ENCODE data around the gene TSPAN32. TPM values are rescaled to one million over a fixed set of nuclear protein-coding genes. Genes with fewer than 3 reads are reported as not detected.
"Not testable (repeated sequence)": the region's sequence is repeated elsewhere in the genome, so short reads cannot be mapped to it uniquely, and the experiment has no call there.

Gene TSPAN32
- polyA plus RNA-seq, 4 donors, result 1.9 to 3.4 (median 2.1) TPM

DNA sequence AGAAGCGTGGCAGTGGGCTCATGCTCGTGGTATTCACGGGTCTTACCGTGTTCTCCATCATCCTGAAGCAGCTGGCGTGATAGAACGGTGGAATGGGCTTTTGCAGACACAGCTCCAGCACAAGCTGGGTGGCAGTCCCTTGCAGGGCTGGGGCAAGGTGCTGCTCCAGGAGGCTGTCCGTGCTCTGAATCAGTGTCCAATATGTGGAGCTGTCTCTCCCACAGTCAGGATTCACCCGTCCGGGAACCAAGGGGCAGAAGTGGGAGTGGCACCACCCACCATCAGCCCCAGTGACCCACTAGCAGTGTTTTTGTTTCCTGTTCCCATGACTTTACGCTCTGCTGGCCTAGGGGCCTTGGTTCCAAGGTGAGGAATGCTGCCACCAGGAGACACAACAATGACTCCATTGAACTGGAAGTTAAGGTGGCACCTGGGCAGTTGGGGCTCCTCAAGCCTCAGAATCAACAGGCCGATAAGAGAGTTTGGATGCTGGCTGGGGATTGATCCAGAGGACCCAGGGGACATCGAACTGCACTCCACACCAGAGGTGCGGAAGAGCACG lies 58.3 kb downstream of the TSPAN32 start:
- no peak for DNase-seq (ENCODE audit: low read depth in 4 of 4, low spot score in 2 of 4)

DNA sequence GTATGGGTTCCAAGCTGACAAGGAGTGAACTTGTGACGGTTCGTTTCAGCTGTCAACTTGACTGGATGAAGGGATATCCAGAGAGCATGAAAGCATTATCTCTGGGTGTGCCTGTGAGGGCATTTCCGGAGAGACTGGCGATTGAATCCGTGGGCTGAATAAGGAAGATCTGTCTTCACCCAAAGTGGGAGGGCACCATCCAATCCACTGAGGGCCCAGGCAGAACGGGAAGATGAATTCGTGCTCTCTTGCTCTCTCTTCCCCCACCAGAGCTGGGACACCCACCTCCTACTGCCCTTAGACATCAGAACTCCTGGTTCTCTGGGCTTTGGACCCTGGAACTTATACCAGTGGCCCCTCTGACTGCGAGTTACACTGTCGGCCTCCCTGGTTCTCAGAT lies 59.8 kb downstream of the TSPAN32 start:
- no peak for DNase-seq (ENCODE audit: low read depth in 4 of 4, low spot score in 2 of 4)

DNA sequence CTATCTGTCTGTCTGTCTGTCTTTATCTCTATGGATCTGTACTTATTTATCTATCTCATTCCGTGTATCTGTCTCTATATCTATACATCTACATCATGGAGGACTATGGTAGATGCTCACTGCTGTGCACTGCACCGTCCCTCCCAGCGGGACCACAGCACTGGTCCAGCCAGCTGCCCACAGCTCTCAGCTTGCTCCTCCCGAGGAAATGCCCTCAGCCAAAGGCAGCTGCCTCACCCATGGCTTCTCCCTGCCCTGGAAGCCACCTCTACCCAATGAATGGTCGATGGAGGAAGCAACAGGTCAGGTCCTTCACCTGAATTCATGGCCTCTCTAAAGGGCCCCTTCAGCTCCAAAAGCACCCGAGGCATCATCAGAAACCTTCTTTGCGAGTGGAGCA lies 60.6 kb downstream of the TSPAN32 start:
- no peak for DNase-seq (ENCODE audit: low read depth in 4 of 4, low spot score in 2 of 4)

DNA sequence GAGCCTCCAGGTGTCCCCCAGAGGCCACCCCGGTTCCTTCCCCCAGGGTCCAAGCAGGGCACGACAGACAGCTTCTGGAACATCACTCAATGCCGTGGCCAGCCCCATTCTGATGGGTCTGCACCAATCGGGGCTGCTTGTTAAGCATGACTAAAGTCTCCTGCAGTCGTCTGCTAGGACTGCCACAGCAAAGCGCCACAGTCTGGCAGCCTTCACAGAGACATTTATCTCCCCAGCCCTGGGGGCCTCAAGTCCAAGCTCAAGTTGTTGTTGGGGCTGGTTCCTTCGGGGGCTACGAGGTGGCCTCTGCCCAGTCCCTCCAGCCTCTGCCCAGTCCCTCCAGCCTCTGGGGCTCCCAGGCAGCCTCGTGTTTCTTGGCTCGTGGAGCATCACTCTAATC lies 61.3 kb downstream of the TSPAN32 start:
- no peak for DNase-seq (ENCODE audit: low read depth in 4 of 4, low spot score in 2 of 4)

DNA sequence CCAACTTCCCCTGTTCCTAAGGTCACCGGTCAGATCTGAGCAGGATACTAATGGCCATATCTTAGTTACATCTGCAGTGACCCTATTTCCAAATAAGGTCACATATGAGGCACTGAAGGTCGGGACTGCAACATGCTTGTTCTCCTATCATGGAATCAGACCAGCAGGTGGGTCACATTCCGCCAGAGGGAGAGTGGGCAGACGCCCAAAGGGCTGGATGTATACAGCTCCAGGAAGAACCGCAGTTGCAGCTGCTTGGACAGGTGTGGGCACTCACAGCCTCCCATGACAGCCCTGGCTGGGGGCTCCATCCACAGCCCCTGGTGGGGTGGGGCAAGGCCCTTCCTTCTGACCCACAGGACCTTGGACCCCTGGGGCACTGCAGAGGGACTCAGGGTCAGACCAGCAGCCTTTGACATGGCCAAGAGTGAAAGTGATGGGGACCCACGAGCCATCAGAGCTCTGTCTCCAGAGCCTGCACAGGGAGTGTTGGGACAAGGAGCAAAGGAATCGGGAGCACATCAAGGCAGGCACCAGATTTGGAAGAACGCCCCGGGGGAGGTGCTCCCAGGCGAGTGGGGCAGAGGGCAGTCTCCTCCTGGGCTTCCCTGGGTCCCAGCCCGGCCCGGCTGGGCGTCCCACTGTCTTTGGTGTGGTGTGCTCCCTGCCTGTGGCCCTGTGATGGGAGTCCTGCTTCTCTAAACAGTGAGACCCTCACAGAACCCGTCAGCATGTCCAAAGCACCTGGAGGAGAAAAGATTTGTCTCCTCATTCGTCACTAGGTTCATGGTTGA lies 62.0 kb downstream of the TSPAN32 start:
- no peak for DNase-seq (ENCODE audit: low read depth in 4 of 4, low spot score in 2 of 4)

DNA sequence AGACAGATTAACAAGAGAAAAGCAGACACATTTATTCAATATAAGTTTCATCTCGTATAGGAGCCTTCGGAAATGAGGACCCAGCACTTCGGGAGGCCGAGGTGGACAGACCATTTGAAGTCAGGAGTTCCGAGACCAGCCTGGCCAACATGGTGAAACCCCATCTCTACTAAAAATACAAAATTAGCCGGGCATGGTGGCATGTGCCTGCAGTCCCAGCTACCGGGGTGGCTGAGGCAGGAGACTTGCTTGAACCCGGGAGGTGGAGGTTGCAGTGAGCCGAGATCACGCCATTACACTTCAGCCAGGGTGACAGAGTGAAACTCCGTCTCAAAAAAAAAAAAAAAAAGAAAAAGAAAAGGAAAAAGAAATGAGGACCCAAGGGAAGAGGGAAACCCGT lies 62.6 kb downstream of the TSPAN32 start:
- not testable (repeated sequence) for DNase-seq (ENCODE audit: low read depth in 4 of 4, low spot score in 2 of 4)

DNA sequence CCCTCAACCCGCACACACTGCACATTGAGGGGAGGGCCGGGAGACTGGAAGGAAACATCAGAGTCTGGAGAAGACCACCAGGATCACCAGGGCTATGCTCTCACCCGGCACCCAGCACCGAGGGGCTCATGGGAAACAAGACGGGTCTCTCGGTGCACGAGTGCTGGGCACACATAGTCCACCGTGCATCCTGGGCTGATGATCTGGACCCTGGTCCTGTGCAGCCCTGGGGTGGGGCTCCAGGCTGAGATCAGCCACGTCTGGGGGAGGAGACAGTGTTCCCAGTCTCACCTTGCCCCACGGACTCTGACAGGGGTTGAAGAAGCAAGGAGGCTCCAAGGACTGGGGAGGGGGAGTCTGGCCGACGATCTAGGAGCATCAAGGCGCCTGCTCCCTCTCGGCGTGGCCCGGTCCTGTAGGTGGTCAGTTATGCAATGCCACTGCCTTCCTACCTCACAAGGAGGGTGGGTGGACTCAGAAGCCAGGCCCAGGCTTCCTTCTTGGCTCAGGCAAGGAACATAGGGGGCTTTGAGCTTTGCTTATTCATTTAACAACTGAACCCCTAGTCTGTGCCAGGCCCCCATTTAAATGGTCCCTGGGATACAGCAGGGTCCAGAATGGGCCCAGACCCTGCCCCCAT lies 63.9 kb downstream of the TSPAN32 start:
- no peak for DNase-seq (ENCODE audit: low read depth in 4 of 4, low spot score in 2 of 4)

DNA sequence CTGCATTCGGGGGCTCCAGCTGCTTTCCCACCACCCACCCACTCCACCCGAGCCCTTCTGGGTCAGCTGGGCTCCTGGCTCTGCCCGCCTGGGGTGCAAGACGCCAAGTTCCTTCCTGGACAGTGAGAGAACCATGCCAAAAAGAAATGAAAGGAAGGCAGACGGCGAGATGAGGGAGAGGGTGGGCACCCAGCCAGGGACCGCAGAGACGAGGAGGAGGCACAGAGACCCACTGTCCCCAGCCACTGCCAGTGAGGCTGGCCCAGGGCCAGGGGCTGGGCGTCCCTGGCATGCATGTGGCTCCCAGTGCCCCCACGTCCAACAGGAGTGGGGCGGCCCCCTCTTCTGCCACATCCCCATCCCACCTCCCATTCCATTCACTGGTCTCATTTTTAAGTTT lies 64.5 kb downstream of the TSPAN32 start:
- no peak for DNase-seq (ENCODE audit: low read depth in 4 of 4, low spot score in 2 of 4)

DNA sequence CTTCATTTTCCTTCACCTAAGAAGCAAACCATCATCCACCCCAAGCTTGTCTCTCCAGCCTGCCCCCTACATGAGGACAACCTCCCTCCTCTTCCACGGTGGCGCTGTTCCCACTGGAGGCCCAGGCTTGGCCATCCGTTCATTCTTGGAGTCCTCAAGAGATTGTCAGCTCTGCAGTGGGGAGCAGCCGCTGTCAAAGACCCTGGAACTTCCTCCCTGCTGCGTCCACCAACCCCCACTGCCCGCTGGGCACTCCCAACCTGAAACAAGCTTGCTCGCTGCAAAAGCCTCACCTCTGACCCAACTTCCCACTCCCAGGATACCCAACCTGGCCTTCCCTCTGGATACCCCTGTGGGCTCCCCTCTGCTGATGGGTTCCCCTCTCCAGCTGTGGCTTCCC lies 64.9 kb downstream of the TSPAN32 start:
- DNase-seq (ENCODE audit: low read depth in 4 of 4, low spot score in 2 of 4), result no peak

DNA sequence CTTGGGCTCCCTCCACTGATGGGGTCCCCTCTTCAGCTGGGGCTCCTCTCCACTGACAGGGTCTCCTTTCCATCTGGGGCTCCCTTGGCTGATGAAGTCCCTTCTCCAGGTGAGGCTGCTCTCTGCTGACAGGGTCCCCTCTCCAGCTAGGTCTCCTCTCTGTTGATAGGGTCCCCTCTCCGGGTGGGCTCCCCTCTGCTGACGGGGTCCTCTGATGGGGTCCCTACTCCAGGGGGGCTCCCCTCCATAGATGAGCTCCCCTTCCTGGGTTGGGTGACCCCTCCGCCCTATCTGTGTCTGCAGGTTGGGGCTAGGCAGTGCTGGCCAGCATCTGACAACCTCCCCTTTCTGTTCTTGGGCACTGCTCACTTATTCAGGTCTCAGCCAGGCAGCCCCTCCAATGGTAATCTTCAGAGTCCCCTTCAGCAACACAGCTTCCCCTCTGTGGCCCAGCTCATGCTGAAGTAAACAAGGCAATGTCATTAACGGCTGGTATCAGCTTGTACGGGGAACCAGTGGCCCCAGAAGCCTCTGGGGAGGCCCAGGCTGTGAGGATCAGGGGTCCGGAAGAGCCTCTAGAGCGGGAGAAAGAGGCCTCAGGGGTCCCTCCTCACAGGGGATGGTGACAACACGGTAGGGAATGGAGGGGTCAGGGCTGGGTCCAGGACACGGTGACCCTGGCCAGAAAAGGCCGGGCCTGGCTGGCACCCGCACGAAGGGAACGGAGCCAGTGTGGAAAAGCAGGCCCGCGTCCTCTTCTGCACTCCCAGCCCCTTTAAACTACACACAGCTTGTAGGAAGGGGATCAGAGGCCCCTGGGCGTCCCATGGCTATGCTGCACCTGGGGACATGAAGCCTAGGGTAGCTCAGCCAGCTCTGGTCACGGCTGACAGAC lies 65.7 kb downstream of the TSPAN32 start:
- no peak for DNase-seq (ENCODE audit: low read depth in 4 of 4, low spot score in 2 of 4)

Other genes with a start within 250 kb of the TSPAN32 start
- gene IGF2, start 162.6 kb upstream of the TSPAN32 start, polyA plus RNA-seq (ENCODE audit: insufficient read length in 4 of 4), result 1,000 to 10,000 TPM in 1 of 4 donors, 100 to 1,000 TPM in 3; 731 to 1,117 (median 878) TPM
- not detected for gene INS, start 140.8 kb upstream of the TSPAN32 start, polyA plus RNA-seq (ENCODE audit: insufficient read length in 4 of 4)
- gene TH, start 130.2 kb upstream of the TSPAN32 start, polyA plus RNA-seq (ENCODE audit: insufficient read length in 4 of 4), result 1 to 10 TPM in 2 of 4 donors, under 1 TPM in 2; 0.66 to 2.4 (median 1.0) TPM
- gene ASCL2, start 31.4 kb upstream of the TSPAN32 start, polyA plus RNA-seq (ENCODE audit: insufficient read length in 4 of 4), result 1 to 10 TPM; 2.1 to 4.5 (median 3.6) TPM
- under 1 TPM; 0.52 to 0.96 (median 0.70) TPM for gene C11orf21, start 95 bp upstream of the TSPAN32 start, polyA plus RNA-seq (ENCODE audit: insufficient read length in 4 of 4)
- 100 to 1,000 TPM; 503 to 712 (median 602) TPM for gene CD81, start 75.3 kb downstream of the TSPAN32 start, polyA plus RNA-seq (ENCODE audit: insufficient read length in 4 of 4)
- gene TSSC4, start 98.7 kb downstream of the TSPAN32 start, polyA plus RNA-seq (ENCODE audit: insufficient read length in 4 of 4), result 10 to 100 TPM; 33.2 to 56.3 (median 43.8) TPM
- 1 to 10 TPM; 1.7 to 5.0 (median 3.3) TPM for gene TRPM5, start 142.5 kb downstream of the TSPAN32 start, polyA plus RNA-seq (ENCODE audit: insufficient read length in 4 of 4)
- 10 to 100 TPM; 10.4 to 14.8 (median 13.1) TPM for gene KCNQ1, start 143.0 kb downstream of the TSPAN32 start, polyA plus RNA-seq (ENCODE audit: insufficient read length in 4 of 4)

Measured in left renal cortex interstitium (tissue), 4 donors.